DMS 273 (cell line): ENCODE results near the gene ZNF26.
"Not testable (repeated sequence)": the region's sequence is repeated elsewhere in the genome, so short reads cannot be mapped to it uniquely, and the experiment has no call there.

ENCODE experiments used
- DNase-seq: peaks from one replicate; lab custom pipeline; 2025; ENCODE audit not compliant: unreplicated experiment; lab: John Stamatoyannopoulos, UW

Gene ZNF26, protein sequence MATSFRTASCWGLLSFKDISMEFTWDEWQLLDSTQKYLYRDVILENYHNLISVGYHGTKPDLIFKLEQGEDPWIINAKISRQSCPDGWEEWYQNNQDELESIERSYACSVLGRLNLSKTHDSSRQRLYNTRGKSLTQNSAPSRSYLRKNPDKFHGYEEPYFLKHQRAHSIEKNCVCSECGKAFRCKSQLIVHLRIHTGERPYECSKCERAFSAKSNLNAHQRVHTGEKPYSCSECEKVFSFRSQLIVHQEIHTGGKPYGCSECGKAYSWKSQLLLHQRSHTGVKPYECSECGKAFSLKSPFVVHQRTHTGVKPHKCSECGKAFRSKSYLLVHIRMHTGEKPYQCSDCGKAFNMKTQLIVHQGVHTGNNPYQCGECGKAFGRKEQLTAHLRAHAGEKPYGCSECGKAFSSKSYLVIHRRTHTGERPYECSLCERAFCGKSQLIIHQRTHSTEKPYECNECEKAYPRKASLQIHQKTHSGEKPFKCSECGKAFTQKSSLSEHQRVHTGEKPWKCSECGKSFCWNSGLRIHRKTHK

DNA sequence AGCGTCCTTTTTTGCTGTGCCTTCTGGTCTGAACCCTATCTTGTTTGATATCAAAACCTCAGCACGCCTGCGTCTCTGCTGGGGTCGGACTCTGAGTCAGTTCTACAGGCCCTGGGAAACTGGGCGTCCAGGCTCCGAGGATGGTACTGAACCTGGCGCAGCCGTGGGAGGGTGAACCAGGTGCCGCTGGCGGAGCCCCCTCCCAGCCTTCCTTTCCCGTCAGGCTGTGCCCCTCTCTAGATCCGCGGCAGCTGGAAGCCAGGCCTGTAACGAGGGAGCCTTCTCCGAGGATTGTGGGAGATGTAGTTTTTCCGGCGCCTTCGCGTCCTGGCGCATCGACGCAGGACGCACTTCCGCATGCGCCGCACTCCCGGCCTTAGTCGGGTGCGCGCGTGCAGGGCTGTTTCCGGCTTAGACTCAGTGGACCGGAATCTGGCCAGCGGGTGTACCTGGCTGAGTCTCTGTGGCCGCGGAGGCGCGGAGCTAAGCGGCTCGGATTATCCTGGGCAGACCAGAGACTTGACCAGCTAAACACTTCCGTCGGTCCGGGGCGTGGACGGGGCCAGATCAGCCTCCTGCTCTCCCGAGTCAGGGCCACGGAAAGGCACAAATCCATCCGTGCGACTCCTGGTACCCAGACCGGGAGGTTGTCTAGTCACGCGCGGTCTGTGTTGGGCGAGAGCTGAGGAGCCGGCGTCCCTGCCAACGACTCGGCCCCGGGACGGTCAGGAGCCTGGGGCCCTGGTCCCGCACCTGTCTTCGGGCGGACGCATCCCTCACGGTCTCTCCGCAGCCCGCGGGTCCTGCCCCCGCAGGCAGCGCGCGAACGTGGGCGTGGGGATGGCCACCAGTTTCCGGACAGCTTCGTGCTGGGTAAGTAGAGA, at the start of gene ZNF26:
TSS of gene ZNF26 (plus strand) at position 367 of the 884 bp plus-strand sequence. CDS start at position 841, 474 bp downstream.
- DNase-seq: peak; percentile 97

DNA sequence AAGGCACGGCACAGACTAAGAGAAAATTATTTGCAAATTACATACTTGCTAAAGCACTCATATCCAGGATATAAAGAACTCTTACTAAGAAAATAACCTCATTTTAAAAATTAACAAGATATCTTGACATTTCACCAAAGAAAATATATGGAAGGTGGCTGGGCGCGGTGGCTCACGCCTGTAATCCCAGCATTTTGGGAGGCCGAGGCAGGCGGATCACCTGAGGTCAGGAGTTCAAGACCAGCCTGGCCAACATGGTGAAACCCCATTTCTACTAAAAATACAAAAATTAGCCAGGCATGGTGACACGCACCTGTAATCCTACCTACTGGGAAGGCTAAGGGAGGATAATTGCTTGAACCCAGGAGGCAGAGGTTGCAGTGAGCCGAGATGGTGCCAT, 49.2 kb upstream of the ZNF26 start:
- DNase-seq: not testable (repeated sequence)

DNA sequence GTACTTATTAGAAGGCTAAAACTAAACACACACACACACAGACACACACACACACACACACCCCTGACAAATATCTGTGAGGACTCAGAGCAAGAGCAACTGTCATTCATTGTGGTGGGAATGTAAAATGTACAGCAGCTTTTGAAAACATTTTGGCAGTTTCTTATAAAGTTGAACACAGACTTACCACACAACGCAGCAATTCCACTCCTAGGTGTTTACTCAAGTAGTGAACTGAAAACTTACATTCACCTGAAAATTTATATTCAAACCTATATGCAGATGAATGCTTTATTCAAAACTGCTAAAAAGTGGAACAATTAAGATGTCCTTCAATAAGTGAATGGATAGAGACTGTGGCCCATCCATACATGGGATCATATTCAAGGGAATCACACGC, 48.7 kb upstream of the ZNF26 start:
- DNase-seq: no peak

DNA sequence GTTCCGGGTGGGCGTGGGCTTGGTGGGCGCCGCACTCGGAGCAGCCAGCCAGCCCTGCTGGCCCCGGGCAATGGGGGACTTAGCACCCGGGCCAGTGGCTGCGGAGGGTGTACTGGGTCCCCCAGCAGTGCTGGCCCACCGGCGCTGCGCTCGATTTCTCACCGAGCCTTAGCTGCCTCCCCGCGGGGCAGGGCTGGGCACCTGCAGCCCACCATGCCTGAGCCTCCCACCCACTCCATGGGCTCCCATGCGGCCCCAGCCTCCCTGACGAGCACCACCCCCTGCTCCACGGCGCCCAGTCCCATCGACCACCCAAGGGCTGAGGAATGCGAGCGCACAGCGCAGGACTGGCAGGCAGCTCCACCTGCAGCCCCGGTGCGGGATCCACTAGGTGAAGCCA, 47.4 kb upstream of the ZNF26 start:
- not testable (repeated sequence) for DNase-seq

DNA sequence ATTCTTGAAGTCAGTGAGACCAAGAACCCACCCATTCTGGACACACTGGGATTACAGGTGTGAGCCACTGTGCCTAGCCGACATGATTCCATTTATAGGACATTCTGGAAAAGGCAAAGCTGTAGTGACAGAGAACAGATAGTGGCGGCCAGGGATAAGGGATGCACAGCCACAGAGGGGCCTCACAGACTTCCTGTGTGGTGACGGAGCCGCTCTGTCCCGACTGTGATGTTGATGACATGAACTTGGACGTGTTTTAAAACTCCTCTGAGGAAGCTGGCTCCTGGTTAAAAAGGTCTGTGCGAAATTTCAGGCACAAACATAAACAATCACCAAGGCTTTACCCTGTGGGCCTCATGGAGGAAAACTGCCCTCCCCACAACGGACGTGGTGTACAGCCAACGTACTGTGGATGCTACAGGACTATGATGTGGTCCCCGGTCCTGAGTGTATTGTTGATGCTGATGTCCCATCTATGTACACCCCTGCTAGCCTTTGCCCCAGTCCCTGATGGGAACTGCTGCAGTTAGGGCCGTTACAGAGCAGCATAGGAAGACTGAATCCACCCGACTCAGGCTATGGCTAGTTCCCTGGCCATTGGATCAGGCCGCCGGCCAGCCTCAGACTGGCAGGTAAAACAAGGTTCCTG, 46.0 kb upstream of the ZNF26 start:
- DNase-seq: no peak

DNA sequence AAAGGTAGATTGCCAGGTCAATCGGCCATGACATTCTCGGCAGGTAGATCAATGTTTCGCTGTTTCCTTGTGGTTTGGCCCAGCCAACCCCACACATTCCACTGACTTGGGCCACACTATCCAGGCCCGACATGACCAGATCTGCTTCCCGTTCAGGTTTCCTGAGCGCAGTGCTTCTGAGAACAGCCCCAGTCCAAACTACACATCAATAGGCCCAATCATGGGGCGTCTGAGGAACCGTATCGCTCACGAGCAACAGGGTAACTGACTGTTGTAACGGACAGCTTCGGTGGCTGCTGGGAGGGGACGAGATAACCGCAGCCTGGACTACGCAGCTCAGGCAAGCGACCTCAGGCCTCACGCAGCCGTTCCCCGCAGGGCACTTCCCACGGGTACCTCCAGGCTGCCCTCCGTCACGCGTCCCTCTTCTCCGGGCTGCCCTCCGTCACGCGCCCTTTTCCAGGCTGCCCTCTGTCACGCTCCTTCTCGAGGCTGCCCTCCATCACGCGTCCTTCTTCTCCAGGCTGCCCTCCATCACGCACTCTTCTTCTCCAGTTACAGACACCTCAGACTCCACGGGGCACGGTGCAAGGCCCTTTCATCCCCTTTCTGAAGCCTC, 44.7 kb upstream of the ZNF26 start:
- no peak for DNase-seq

DNA sequence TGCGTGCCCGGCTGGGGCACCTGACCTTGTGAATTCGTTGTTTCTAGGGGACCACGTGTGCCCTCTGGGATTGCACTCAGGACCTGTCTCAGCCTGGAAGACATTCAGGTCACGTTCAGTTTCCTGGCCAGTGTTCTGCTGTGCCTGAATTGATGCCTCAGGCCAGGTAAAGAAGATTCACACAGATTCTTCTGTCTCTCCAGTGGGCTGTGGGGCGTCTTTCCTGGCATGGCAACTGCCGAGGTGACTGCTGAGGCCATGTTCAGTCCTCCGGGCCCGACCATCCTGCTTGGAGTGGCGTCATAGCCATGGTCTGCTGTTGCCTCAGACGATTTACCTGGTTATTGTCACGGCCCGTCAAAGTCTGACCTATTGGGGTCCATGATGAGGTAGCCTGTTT, 43.6 kb upstream of the ZNF26 start:
- no peak for DNase-seq

DNA sequence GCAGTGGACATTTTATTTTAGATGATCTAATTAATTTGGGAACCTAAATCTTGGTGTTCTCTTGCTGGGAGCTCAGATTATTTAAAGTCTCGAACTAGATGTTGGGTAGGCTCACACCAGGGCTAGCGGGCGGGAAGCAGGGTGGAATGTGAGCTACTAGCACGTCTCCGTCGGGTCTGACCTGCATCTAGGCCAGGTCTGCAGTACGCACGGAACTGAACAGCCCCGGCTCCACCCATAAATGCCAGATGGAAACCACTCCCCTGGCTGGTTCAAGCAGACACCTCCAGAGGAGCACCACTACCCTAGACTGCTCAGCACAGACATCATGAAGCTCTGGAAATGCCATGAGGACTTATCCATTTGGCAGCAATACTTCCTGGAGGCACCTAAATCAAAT, 40.4 kb upstream of the ZNF26 start:
- DNase-seq: no peak

DNA sequence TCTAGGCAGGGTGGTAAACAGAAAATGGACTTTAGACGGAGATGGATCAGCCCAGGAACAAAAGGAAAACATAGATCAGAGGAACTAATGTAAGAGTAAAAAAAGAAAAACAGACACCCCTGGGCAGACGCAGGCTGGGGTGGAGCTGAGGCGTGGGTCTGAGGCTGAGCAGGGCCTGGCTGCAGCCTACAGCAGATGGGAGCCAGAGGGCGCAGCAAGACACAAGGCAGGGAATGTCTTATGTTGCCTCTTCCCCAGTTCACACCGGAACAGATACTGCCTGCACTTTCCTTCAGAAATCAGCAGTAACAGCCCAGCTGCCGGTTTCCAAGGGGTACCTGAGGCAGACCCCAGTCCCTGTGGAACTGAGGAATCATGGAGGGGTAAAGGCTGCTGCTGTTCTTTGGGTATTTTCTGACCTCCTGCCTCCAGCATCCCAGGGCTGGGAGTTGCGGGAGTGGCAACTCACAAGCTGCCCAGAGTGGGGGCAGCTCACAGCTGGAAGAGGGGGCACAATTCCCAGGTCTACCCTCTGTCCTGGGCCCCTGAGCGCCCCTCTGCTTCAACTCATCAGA, 39.8 kb upstream of the ZNF26 start:
- no peak for DNase-seq

DNA sequence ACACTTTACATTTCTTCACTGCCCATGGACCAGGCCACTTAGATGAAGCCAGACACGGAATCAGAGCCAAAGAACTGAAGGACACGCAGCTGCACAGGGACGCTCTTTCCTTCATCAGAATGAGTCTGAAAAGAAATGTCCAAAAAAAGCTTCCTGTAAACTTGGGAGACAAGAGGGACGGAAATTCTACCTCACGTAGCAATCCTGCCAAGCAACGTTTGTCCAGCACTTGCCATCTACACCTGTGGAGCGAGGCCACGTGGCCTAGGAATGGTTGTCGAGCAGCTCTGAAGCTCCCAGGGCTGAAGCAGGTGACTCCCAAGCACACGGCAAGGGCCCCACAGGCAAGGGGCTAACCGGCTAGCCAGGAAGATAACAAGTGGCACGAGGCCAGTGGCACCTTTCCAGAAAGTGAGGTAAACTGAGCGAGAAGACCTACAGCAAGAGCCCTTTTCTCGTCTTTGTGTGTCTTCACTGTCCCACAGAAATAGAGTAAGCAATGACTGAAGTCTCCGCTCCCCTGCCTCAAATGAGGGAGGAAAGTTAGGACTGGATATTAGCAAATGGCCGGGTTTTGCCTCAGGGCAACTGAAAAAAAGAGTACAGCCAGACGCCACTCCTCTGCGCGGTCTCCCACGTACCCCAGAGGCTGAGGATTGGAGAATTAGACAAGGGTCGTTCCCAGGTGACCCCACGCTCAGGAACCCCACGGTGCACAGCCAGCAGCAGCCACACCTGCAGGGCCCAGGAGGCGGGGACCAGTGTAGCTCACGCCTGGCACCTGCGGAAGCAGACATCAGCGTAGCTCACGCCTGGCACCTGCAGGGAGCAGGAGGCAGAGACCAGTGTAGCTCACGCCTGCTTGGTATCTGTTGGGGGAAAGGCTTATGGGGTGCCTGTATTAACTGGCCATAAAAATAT, 37.8 kb upstream of the ZNF26 start:
- DNase-seq: no peak

DNA sequence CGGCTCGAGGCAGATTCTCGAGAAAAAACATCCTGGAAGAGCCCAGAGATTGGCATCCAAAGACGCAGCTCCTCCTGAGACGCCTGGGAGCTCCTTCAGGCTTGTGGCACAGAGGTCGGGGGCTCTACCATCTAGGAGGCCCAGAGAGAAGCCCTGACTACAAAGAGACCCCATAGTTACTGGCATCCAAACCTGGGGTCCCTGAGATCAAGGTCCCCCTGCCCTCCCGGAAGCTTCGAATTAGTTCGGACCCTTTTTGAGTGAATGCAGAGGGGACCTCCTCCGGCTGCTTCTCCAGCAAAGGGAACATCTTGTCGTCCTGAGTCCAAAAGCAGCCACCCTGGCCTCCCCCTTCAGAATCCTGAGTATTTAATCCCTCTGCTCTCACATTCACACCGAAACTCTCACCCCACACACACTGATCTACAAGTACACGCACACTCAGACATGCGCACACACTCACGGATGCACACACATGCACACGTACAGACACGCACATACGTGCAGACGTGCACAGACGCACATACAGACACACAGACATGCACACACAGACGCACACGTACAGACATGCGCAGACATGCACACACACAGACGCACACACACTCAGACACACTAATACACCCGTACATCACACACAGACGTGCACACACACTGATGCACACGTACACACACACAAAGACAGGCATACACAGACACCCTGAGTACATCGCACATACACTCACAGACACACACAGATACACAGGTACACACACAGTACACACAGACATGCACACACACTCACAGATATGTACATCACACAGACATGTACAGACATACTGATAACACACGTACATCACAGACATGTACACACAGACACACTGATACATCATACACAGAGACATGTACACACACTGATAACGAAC, 36.0 kb upstream of the ZNF26 start:
- DNase-seq: no peak

DNA sequence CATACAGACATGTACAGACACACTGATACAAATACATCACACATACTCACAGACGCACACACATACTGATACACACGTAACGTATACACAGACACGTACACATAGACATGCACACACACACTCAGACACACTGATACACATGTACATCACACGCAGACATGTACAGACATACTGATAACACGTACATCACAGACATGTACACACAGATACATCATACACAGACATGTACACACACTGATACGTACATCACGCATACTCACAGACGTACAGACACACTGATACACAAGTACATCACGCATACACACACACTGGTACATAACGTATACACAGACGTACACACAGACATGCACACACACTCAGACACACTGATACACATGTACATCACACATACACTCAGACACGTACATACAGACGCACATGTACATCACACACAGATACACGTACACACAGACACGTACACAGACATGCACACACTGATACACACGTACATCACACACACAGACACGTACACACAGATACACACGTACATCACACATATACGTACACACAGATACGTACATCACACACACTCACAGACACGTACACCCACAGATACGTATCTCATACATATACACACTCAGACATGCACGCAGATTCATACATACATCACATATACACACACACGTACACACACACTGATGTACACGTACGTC, 35.2 kb upstream of the ZNF26 start:
- no peak for DNase-seq

DNA sequence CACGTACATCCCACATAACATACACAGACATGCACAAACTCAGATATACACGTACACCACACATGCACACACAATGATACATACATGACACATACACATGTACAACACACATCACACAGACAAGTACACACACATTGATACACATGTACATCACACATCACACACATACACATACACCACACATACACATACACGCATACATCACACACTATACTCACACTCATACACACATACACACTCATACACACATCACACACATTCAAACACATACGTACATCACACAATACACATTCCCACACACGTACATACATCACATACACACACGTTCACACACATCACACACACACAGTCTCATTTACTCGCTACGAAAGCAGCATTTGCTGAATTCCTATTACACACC, 34.5 kb upstream of the ZNF26 start:
- no peak for DNase-seq

DNA sequence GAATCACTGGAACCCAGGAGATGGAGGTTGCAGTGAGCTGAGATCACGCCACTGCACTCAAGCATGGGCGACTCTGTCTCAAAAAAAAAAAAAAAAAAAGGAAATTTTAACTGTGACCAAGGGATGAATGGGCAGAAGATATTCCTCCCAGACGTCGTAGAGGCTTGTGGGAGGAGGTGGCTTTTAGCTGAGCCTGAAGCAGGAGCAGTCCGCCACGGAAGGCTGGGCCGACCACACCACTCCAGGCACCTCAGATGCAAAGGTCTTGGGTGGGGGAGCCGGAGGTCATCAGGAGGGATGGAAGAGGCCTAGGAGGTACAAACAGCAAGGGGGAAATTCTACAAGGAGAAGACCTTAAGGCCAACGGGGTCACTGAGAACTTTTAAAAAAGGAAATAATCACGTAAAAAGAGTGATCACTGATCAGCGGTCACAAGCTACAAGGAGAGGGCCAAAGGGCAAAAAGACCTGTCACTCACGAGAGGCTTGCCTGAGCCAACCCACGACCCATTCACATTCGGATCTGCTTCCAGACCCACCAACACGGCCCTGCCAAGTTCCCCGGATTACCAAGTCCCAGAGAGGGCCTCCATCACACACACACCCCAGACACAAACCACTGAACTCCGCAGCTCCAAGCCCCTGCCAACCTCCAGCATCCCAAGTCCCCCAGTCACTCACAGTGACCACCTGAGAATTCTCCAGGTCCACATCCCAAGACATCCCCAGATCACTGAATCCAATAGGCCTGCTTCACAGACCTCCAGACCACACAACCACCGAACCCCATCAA, 33.6 kb upstream of the ZNF26 start:
- DNase-seq: no peak

DNA sequence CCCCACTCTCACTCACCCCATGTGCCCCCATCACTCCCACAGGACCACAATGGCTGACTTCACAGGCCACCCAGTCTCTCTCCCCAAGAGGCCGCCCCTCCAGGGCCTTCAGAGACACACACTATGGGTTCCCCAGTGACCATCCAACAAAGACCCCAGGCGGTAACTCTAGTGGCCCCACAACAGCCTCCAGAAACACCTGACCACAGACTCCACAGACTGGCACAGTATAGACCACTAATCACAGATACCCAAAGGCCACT, 33.1 kb upstream of the ZNF26 start:
- DNase-seq: no peak

DNA sequence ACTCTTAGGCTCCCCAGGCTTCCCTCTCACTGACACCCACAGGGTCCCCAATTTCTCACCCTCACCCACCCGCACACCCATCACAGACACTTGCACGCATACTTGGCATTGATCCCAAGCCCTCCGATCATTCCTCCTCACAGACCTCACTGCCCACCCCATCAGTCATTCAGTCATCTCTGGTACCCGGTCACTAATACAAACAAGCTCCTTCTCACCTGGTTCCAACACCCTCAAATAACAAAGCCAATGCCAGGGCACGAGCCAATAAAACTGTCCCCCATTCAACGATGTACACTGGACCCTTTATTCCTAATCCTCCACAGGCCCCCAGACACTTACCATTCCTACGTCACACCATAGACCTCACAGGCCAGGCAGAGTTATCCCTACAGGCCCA, 32.4 kb upstream of the ZNF26 start:
- no peak for DNase-seq

DNA sequence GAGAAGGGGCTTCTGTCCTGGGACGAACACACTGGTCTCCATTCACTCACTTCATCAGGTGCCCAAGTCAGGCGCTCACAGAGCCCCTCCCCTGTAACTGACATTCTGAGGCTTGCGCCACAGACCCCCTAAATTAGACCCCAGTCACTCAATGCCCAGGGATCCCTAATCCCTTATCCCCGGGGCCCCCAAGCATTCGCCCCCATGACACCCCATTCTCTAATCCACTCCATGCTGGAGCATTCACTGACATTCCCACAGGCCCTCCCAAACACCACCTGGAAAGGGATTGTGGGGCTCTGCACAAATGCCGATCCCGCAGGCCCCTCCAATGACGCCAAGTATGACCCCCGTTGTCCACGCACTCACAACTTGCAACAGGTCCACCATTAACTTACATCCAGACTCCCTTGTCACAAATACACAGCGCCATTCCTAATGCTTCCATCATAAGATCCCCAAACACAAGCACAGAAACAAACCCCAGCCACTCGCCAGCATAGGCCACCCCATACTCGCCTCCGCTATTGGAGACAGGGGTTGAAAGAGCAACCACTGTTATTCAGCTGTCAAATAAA, 31.6 kb upstream of the ZNF26 start:
- DNase-seq: no peak
